Measurements from ENCODE around the gene DDX10.

DNA sequence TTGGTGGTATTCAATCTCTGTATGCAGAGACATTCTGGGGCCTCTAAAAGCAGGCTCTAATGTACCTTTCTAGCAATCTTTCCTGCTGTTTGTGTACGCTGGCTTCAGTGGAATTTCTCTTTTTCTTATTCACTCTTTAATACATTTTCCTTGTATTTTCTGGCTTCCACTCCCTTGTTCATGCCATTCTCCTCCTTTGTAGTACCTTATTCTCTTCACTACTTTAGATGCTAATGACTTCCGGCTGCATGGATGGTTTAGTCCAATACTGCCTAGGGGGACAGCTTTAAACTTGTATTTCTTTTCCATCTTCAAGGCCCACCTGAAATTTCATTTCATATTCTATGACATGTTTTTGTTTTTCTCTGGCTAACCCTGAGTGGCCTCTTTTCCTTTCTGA is 40.2 kb downstream of the DDX10 start:
- TF ChIP-seq POLR2AphosphoS5 (IDR thresholded peaks at IDR 0.05; ENCODE audit: low read depth) (no peak), REST (IDR thresholded peaks at IDR 0.05; ENCODE audit: insufficient replicate concordance, low read depth) (no peak)
- TF ChIP-seq, protein P1, sequence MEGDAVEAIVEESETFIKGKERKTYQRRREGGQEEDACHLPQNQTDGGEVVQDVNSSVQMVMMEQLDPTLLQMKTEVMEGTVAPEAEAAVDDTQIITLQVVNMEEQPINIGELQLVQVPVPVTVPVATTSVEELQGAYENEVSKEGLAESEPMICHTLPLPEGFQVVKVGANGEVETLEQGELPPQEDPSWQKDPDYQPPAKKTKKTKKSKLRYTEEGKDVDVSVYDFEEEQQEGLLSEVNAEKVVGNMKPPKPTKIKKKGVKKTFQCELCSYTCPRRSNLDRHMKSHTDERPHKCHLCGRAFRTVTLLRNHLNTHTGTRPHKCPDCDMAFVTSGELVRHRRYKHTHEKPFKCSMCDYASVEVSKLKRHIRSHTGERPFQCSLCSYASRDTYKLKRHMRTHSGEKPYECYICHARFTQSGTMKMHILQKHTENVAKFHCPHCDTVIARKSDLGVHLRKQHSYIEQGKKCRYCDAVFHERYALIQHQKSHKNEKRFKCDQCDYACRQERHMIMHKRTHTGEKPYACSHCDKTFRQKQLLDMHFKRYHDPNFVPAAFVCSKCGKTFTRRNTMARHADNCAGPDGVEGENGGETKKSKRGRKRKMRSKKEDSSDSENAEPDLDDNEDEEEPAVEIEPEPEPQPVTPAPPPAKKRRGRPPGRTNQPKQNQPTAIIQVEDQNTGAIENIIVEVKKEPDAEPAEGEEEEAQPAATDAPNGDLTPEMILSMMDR (IDR thresholded peaks at IDR 0.05; ENCODE audit: insufficient read depth, low read length), result no peak

Measured in HL-60 (cell line).